Embryonic facial prominence (tissue), 1 donor: ENCODE measurements around the gene GPX5.
"Not testable (repeated sequence)": the region's sequence is repeated elsewhere in the genome, so short reads cannot be mapped to it uniquely, and the experiment has no call there.

Experiments
- DNase-seq: peaks from one replicate; pipeline ENCODE4 v3.0.0-alpha.2; 2016; ENCODE audit errors: extremely low spot score

GPX5 gene, protein sequence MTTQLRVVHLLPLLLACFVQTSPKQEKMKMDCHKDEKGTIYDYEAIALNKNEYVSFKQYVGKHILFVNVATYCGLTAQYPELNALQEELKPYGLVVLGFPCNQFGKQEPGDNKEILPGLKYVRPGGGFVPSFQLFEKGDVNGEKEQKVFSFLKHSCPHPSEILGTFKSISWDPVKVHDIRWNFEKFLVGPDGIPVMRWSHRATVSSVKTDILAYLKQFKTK

DNA sequence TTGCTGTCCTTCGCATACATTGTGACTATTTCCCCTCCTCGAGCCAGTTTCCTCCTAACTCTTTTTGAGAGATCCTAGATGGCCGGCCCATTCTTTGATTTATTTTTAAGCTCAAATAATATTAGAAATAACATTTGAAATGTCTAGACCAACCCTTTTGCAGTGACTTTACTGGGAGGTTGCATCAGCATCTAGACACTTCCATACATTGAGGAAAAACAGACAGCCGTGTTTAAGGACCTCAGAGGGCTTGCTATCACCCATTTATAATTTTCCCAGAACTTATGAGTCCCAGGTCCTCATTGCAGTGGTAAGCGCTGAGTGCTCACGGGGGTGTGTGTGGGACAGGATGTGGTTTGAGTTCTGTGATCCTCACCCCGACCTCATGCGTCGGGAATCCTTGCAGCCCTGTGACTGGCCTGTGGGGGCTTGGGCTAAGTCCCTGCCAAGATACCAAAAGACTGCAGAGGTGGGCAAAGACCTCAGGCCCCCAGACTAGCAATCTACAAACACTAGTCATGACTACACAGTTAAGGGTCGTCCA, at the start of gene GPX5:
TSS of gene GPX5 (plus strand) at position 386 of the 544 bp plus-strand sequence. CDS start at position 519, 133 bp downstream.
- DNase-seq, result no peak

DNA sequence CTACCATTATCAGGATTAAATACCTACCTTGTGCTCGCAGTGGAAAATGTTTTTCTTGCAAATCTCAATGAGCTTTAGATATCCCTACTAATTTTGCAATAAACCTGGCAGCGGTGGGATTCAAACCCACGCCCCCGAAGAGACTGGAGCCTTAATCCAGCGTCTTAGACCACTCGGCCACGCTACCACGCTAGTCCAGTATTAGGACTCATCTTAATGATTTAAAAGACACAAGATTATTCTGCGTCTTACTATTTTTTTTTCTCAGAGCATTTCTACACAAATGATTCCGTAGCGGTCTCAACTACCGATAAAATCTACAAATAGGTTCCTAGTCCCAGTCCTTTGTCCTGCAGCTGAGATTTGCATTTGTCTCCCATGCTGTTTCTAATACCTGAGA, 47.2 kb upstream of the GPX5 start:
- no peak for DNase-seq

GRCh38 chr6:28480253-28480932, 45.3 kb upstream of the GPX5 start:
- DNase-seq, result no peak

- no peak for DNase-seq
These were observed 40.2 kb upstream of the GPX5 start for GRCh38 chr6:28485482-28485881.

DNA sequence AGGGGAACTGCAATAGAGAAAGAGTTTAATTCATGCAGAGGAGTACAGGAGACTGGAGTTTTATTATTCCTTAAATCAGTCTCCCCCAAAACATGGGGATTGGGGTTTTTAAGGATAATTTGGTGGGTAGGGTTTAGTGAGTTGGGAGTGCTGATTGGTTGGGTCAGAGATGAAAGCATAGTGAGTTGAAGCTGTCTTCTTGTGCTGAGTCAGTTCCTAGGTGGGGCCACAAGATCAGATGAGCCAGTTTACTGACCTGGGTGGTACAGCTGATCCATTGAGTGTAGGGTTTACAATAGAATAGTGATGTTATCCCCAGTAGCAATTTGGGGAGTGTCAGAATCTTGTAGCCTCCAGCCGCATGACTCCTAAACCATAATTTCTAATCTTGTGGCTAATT, 39.1 kb upstream of the GPX5 start:
- DNase-seq, result no peak

DNA sequence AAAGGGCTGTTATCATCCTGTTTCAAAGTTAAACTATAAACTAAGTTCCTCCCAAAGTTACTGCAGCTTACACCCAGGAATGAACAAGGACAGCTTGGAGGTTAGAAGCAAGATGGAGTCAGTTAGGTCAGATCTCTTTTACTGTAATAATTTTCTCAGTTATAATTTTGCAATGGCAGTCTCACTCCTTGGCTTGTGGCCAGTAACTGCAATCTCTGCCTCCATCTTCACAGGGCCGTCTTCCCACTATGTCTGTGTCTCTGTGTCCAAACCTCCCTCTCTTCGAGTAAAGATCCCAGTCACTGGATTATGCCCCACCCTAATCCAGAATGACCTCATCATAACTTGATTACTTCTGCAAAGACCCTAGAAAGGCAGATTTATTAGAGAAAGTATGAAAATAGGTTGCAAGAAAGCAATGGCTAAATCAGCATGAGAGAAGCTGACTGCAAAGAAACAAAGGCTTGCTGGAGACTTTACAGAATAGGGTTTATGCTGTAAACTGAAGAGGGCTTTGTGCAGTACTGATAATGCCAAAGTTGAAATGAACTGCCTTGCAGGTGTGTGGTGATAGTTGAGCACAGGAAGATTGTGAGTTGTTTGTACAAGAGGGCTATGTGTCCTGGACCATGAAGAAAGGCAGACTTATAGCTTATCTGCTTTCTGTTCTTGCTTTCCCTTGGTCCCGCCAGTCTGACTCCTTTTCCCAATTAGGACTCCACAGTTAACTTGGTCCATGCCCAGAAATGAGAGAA, 38.5 kb upstream of the GPX5 start:
- no peak for DNase-seq

DNA sequence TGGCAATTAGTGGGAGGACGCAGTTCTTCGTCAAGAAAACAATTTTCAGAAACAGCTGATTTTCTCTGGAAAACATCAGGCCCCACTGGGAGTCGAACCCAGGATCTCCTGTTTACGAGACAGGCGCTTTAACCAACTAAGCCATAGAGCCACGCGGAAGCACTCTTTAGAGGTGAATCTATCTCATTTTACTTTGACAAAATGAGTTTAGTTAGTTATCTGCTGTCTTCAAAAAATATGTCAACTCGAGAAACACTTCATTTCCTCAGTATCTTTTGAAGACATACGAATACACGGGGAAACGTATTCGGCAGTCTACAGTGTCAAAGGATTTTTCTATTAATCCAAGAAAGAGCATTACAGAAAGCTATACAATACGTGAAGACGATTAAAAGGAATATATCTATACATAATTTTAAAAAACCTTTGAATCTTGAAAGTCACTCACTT, 36.7 kb upstream of the GPX5 start:
- DNase-seq, result no peak

DNA sequence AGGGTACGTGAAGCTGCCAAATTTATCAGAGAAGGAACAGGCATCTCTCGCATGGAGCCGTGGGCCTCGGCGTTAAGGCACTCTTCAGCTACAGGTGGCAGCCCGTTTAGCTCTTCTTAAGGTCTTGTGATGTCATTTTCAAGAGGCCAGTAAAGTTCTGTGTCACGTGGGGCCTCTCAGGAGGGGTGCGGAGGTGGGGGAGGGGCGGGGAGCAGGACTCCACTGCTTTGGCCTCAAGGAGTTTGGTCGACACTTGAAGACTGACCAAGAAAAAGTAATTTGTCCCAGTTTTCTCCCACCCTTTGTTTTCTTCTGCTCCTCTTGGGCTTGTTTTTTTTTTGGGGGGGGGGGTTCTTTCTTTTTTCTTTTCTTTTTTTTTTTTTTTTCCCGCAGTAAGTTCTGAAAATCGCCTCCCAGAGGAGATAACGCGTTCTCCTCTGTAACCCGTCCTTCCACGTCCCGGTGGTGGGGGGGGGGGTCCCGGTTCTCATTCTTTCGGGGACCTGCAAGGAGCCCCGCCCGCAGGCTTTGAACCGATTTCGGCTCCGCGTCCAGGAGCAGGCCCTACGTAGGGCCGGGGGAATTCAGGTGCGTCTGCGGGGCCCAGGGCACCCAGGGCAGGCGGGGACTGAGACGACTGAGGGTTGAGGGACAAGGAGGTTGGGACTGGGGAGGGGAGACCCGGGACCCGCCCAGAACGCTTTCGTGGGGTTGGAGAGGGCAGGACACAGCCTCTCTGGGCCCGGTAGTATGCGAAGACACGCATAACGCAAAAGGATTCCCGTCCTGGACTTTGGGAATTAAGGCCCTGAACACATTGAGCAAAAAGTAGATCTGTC, 36.1 kb upstream of the GPX5 start:
- DNase-seq, result peak; percentile 49

- peak; percentile 16 for DNase-seq
These were observed 35.3 kb upstream of the GPX5 start for GRCh38 chr6:28490205-28490890.

DNA sequence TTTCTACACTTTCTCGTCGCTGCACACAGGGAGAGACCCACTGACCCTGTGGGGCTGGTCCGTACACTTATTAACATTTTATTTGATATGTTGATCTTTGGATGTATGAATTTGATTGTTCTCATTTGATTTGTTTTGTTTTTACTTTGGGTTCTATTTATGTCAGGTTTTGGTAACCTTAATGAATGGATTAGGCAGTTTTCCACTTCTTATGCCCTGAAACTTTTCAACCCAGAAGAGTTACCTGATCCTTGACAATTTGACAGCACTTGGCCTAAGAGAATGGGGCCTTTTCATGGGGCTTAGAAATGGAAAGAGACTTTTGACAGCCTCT, 33.7 kb upstream of the GPX5 start:
- DNase-seq, result no peak

- no peak for DNase-seq
These were observed 29.4 kb upstream of the GPX5 start for GRCh38 chr6:28496099-28496779.

- no peak for DNase-seq
These were observed 28.4 kb upstream of the GPX5 start for GRCh38 chr6:28497306-28497705.

- no peak for DNase-seq
These were observed 27.8 kb upstream of the GPX5 start for GRCh38 chr6:28497893-28498292.

- no peak for DNase-seq
These were observed 24.4 kb upstream of the GPX5 start for GRCh38 chr6:28501259-28501658.

DNA sequence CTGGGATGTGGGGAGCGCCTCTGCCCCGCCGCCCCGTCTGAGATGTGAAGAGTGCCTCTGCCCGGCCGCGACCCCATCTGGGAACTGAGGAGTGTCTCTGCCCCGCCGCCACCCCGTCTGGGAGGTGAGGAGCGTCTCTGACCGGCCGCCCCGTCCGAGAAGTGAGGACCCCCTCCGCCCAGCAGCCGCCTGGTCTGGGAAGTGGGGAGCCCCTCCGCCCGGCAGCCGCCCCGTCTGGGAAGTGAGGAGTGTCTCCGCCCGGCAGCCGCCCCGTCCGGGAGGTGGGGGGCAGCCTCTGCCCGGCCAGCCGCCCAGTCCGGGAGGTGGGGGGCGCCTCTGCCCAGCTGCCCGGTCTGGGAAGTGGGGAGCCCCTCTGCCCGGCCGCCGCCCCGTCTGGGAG, 23.5 kb upstream of the GPX5 start:
- DNase-seq, result not testable (repeated sequence)

GRCh38 chr6:28502709-28503305, 22.9 kb upstream of the GPX5 start:
- not testable (repeated sequence) for DNase-seq

GRCh38 chr6:28505733-28506132, 19.9 kb upstream of the GPX5 start:
- DNase-seq, result no peak

GRCh38 chr6:28506807-28507475, 18.7 kb upstream of the GPX5 start:
- no peak for DNase-seq

GRCh38 chr6:28511628-28512300, 13.9 kb upstream of the GPX5 start:
- no peak for DNase-seq
